Stimulated activated CD8-positive, alpha-beta memory T cell treated with anti-CD3 and anti-CD28 coated beads, Interleukin-2, amount 100 ng/mL, for 1 hour (primary cell): Measurements from ENCODE around the gene PHOX2A.
"Not testable (repeated sequence)": the region's sequence is repeated elsewhere in the genome, so short reads cannot be mapped to it uniquely, and the experiment has no call there.

Source experiments
- DNase-seq, 2 donors: peaks; one replicate each; pipeline ENCODE4 v3.0.0-alpha.2; 2020; ENCODE audit warnings: low read depth in 2 of 2

Gene PHOX2A

GRCh38 chr11:72244060-72244360, at the start of gene PHOX2A:
Gene PHOX2A, minus strand, starts transcription at chr11:72244176. Its CDS starts 172 bp downstream, at chr11:72244004.
- DNase-seq = no peak

GRCh38 chr11:72293391-72293790, 49.4 kb upstream of the PHOX2A start:
- no peak for DNase-seq

GRCh38 chr11:72292106-72292785, 48.3 kb upstream of the PHOX2A start:
- no peak for DNase-seq

- not testable (repeated sequence) for DNase-seq
These were observed 46.8 kb upstream of the PHOX2A start for GRCh38 chr11:72290741-72291140.

- no peak for DNase-seq
These were observed 43.3 kb upstream of the PHOX2A start for GRCh38 chr11:72287293-72287692.

GRCh38 chr11:72283947-72284346, 40.0 kb upstream of the PHOX2A start:
- no peak for DNase-seq

- DNase-seq = no peak
These were observed 36.8 kb upstream of the PHOX2A start for GRCh38 chr11:72280726-72281315.

GRCh38 chr11:72280037-72280436, 36.1 kb upstream of the PHOX2A start:
- no peak for DNase-seq

- DNase-seq = no peak
These were observed 34.9 kb upstream of the PHOX2A start for GRCh38 chr11:72278905-72279304.

GRCh38 chr11:72274435-72274834, 30.5 kb upstream of the PHOX2A start:
- no peak for DNase-seq

GRCh38 chr11:72271980-72272379, 28.0 kb upstream of the PHOX2A start:
- no peak for DNase-seq

- no peak for DNase-seq
These were observed 24.1 kb upstream of the PHOX2A start for GRCh38 chr11:72267956-72268617.

GRCh38 chr11:72266960-72267359, 23.0 kb upstream of the PHOX2A start:
- DNase-seq = not testable (repeated sequence)

GRCh38 chr11:72265951-72266350, 22.0 kb upstream of the PHOX2A start:
- DNase-seq = no peak

- no peak for DNase-seq
These were observed 19.4 kb upstream of the PHOX2A start for GRCh38 chr11:72263361-72263760.

GRCh38 chr11:72260574-72260973, 16.6 kb upstream of the PHOX2A start:
- no peak for DNase-seq

GRCh38 chr11:72259490-72259889, 15.5 kb upstream of the PHOX2A start:
- no peak for DNase-seq

- DNase-seq = no peak
These were observed 13.6 kb upstream of the PHOX2A start for GRCh38 chr11:72257570-72257969.

GRCh38 chr11:72254299-72254993, 10.5 kb upstream of the PHOX2A start:
- no peak for DNase-seq

GRCh38 chr11:72253392-72253791, 9.4 kb upstream of the PHOX2A start:
- no peak for DNase-seq

- no peak for DNase-seq
These were observed 7.6 kb upstream of the PHOX2A start for GRCh38 chr11:72251614-72252013.

GRCh38 chr11:72250661-72251464, 6.9 kb upstream of the PHOX2A start:
- DNase-seq = no peak
